Measurements from ENCODE around the gene FKBP2.

FKBP2 gene

DNA sequence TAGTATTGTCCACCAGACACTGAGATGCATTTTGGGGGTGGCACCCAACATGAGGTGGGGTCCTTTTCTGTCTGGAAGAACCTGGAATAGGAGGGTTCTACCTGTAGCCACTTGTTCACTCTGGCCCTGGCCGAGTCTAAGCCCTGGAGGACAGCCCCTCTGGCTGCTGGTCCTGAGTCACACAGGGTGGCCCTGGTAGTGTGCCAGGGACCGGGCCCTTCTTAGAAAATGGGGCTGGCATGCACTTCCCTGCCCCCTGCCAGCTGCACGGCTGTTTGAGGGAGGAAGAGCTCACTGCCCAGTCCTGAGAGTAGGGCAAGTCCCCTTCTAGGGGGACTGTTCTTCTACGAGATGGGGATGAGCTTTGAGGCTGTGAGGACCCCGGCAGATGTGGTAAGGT lies 12.6 kb downstream of the FKBP2 start:
- Histone ChIP-seq H3K27me3 (replicated peaks) (no peaks in the 10 kb centered on the region), H3K4me3 (ENCODE audit: low read depth, low read length) (no peak overlapping the region), H3K36me3 (replicated peaks) (peaks cover 34% of the 10 kb centered on the region), H3K27ac (no peak overlapping the region)
- DNase-seq = no peak
- in situ Hi-C loops (cut with HindIII; ENCODE audit: low pct_ligation_motif_present, low sequenced_read_pairs) = no loop called here
- TF ChIP-seq, protein P1, sequence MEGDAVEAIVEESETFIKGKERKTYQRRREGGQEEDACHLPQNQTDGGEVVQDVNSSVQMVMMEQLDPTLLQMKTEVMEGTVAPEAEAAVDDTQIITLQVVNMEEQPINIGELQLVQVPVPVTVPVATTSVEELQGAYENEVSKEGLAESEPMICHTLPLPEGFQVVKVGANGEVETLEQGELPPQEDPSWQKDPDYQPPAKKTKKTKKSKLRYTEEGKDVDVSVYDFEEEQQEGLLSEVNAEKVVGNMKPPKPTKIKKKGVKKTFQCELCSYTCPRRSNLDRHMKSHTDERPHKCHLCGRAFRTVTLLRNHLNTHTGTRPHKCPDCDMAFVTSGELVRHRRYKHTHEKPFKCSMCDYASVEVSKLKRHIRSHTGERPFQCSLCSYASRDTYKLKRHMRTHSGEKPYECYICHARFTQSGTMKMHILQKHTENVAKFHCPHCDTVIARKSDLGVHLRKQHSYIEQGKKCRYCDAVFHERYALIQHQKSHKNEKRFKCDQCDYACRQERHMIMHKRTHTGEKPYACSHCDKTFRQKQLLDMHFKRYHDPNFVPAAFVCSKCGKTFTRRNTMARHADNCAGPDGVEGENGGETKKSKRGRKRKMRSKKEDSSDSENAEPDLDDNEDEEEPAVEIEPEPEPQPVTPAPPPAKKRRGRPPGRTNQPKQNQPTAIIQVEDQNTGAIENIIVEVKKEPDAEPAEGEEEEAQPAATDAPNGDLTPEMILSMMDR (IDR thresholded peaks at IDR 0.05; ENCODE audit: low read depth, low read length, missing control alignments) = no peak

DNA sequence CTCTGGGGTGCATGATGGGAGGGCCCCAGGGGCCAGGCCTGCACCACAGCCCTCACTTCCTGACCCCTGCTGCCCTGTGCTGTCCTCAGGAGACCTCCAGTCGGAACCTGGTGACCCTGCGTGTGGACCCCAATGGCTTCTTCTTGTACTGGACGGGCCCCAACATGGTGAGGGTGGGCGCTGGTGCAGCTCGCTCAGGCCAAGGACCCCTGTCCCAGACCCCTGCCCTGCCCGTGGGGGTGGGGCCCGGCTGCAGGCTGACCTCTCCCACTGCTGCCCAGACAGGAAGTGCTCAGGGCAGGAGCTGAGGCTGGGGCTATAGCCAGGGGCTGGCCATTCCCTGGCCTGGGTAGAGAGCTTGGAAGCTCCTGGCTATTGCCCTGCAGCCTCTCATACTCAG lies 13.4 kb downstream of the FKBP2 start:
- Histone ChIP-seq H3K4me3 (ENCODE audit: low read depth, low read length) (no peak overlapping the region), H3K36me3 (replicated peaks) (peaks cover 42% of the 10 kb centered on the region), H3K27me3 (replicated peaks) (no peaks in the 10 kb centered on the region), H3K27ac (no peak overlapping the region)
- TF ChIP-seq, protein P1 (IDR thresholded peaks at IDR 0.05; ENCODE audit: low read depth, low read length, missing control alignments) = no peak
- in situ Hi-C loops (cut with HindIII; ENCODE audit: low pct_ligation_motif_present, low sequenced_read_pairs) = no loop called here
- DNase-seq = no peak

GRCh38 chr11:64255135-64256128 lies 14.5 kb downstream of the FKBP2 start:
- TF ChIP-seq, protein P1 (IDR thresholded peaks at IDR 0.05; ENCODE audit: low read depth, low read length, missing control alignments) = no peak
- in situ Hi-C loops (cut with HindIII; ENCODE audit: low pct_ligation_motif_present, low sequenced_read_pairs) = no loop called here
- Histone ChIP-seq H3K27me3 (replicated peaks) (no peaks in the 10 kb centered on the region), H3K27ac (no peak overlapping the region), H3K4me3 (ENCODE audit: low read depth, low read length) (no peak overlapping the region), H3K36me3 (replicated peaks) (peaks cover 52% of the 10 kb centered on the region)
- no peak for DNase-seq

DNA sequence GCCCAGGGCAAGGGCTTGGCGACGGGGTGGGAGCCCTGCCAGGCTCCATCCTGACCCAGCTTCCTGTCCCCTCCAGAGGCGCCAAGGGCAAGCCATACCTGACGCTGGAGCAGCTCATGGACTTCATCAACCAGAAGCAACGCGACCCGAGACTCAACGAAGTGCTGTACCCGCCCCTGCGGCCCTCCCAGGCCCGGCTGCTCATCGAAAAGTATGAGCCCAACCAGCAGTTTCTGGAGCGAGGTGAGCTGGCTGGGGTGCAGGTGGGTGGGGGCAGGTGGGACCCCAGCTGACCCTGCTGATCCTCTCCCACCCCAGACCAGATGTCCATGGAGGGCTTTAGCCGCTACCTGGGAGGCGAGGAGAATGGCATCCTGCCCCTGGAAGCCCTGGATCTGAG lies 15.4 kb downstream of the FKBP2 start:
- TF ChIP-seq, protein P1 (IDR thresholded peaks at IDR 0.05; ENCODE audit: low read depth, low read length, missing control alignments) = no peak
- in situ Hi-C loops (cut with HindIII; ENCODE audit: low pct_ligation_motif_present, low sequenced_read_pairs) = no loop called here
- DNase-seq = no peak
- Histone ChIP-seq H3K27me3 (replicated peaks) (no peaks in the 10 kb centered on the region), H3K27ac (no peak overlapping the region), H3K36me3 (replicated peaks) (peaks cover 56% of the 10 kb centered on the region), H3K4me3 (ENCODE audit: low read depth, low read length) (no peak overlapping the region)

- Histone ChIP-seq H3K27me3 (replicated peaks) (no peaks in the 10 kb centered on the region), H3K36me3 (replicated peaks) (peaks cover 73% of the 10 kb centered on the region), H3K27ac (no peak overlapping the region), H3K4me3 (ENCODE audit: low read depth, low read length) (no peak overlapping the region)
- DNase-seq = no peak
- in situ Hi-C loops (cut with HindIII; ENCODE audit: low pct_ligation_motif_present, low sequenced_read_pairs) = no loop called here
- TF ChIP-seq, protein P1 (IDR thresholded peaks at IDR 0.05; ENCODE audit: low read depth, low read length, missing control alignments) = no peak
Observed at GRCh38 chr11:64258356-64258755, 17.5 kb downstream of the FKBP2 start.
